ENCODE measurements around the gene ZMIZ2. TPM values are rescaled to one million over a fixed set of nuclear protein-coding genes. Genes with fewer than 3 reads are reported as not detected.

ZMIZ2 gene
- total RNA-seq, 4 donors from 2014 or later, result 43.1 to 57.7 (median 49.8) TPM

DNA sequence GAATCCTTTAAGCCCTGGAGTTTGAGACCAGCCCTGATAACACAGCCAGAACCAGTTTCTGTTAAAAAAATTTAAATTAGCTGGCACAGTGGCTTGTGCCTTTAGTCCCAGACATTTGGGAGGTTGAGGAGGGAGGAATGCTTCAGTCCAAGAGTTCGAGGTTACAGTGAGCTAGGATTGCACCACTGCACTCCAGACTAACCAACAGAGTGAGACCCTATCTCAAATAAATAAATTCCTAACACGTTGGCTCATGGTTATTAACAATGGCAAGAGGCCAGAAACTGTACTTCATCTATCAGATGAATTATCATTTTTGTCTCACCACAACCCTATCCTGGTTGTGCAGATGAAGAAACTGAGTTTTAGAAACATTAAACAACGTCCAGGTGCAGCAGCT is 45.7 kb downstream of the ZMIZ2 start:
- Histone ChIP-seq H3K4me3 (replicated peaks in 1 of 3) (no peak overlapping the region), H3K27me3 (no peaks in the 10 kb centered on the region), H3K27ac (no peak overlapping the region), H3K9me3 (no peaks in the 10 kb centered on the region), H3K4me1 (peaks cover 15 to 27% of the 10 kb centered on the region in 2 donors), H3K36me3 (peaks cover under 1% of the 10 kb centered on the region in 2 donors)
- TF ChIP-seq, protein P1, sequence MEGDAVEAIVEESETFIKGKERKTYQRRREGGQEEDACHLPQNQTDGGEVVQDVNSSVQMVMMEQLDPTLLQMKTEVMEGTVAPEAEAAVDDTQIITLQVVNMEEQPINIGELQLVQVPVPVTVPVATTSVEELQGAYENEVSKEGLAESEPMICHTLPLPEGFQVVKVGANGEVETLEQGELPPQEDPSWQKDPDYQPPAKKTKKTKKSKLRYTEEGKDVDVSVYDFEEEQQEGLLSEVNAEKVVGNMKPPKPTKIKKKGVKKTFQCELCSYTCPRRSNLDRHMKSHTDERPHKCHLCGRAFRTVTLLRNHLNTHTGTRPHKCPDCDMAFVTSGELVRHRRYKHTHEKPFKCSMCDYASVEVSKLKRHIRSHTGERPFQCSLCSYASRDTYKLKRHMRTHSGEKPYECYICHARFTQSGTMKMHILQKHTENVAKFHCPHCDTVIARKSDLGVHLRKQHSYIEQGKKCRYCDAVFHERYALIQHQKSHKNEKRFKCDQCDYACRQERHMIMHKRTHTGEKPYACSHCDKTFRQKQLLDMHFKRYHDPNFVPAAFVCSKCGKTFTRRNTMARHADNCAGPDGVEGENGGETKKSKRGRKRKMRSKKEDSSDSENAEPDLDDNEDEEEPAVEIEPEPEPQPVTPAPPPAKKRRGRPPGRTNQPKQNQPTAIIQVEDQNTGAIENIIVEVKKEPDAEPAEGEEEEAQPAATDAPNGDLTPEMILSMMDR (IDR thresholded peaks at IDR 0.05), result no peak
- TF ChIP-seq POLR2A (IDR thresholded peaks at IDR 0.05), result no peak
- DNase-seq, result no peak
- intact Hi-C loops (cut with DNase I), result no loop called here
- 59 to 67% methylated on average over 3 of the region's 3 CpGs for WGBS, 2 donors

DNA sequence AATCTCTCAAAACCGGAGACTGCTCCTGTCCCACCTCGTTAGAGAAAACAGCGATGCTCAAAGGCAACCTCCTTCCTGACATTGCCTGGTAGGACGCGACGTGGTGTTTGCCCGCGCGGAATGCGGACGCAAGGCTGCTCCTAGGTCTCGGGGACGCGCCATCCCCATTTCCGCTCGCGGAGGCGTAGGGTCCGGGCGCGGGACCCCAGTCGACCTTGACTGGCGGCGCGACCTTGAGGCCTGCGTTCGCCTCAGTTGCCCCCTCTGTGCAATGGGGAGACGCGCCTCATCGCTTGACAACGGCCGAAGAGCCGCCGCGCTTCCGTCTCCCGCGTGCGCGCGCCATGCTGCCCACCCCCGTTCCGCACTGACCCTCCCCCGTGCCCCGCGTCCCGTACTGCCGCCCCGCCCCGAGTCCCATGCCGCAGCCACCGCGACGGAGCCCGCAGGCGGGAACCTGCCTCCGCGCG is 47.4 kb downstream of the ZMIZ2 start:
- no peak for TF ChIP-seq POLR2A (IDR thresholded peaks at IDR 0.05)
- TF ChIP-seq, protein P1 (IDR thresholded peaks at IDR 0.05), result peak in 1 of 6 experiments; percentile 5

DNA sequence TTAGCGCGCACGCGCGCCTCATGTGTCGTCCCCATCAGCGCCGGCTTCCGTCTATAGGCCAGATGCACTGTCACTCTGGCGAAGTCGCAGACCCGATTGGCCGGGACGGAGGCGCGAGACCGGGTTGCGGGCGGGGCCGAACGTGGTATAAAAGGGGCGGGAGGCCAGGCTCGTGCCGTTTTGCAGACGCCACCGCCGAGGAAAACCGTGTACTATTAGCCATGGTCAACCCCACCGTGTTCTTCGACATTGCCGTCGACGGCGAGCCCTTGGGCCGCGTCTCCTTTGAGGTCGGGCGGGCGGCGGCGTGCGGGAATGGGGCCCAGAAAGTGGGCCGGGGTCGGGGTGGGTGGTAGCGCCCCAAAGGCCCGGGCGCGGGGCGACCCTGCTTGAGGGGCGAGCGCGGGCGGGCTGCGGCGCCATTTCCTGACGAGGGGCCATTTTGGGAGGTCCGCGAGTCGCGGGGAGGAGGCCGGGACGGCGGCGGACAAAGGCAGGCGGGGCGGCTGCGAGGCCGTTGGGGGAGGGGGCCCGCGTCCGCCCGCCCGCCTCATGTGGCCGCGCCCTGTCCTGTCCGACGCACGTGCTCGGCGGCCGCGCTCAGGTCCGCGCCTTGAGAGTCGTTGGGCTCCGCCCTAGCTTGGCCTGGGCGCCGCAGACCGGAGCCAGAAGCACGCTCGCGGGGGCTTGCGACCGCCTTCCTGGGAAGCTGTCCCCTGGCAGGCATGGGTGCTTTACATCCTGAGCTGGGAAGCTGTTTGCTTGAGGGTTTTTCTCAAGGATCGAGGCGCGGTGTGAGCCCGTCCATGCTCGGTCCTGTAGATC is 48.1 kb downstream of the ZMIZ2 start, which contains the start of gene PPIA:
Gene PPIA, plus strand, starts transcription at position 178 of the 825 bp plus-strand sequence. Its CDS starts 44 bp downstream, at position 222.
- peaks cover 17 to 23% of the 10 kb centered on the region in 2 donors for H3K36me3 ChIP-seq
- WGBS, 2 donors, result 0% methylated on average over 64 of the region's 99 CpGs; no CpG with 5 or more reads in 1 of the 2 donors
- DNase-seq, result peak; percentile 98
- peak within 1 kb of the TSS; percentile 97 to 100 (median 100) for H3K27ac ChIP-seq
- H3K4me1 ChIP-seq, result peaks cover 15 to 30% of the 10 kb centered on the region in 2 donors
- no peaks in the 10 kb centered on the region for H3K27me3 ChIP-seq
- intact Hi-C loops (cut with DNase I), result loop anchor here (5.0 kb wide), 1 partner anchor 49 kb away; the partner anchor contains the start of gene ZMIZ2
- no peaks in the 10 kb centered on the region for H3K9me3 ChIP-seq
- H3K4me3 ChIP-seq (replicated peaks in 1 of 3), result peak within 1 kb of the TSS; percentile 27 to 92 (median 27)
- TF ChIP-seq, protein P1 (IDR thresholded peaks at IDR 0.05), result no peak
- peak in 1 of 2 donors; percentile 92 for TF ChIP-seq POLR2A (IDR thresholded peaks at IDR 0.05)

More for the DNA sequence above, 47.4 kb downstream of the ZMIZ2 start:
- Histone ChIP-seq H3K27ac (peak overlapping the region; percentile 97 to 100 (median 100)), H3K9me3 (no peaks in the 10 kb centered on the region), H3K4me1 (peaks cover 15 to 30% of the 10 kb centered on the region in 2 donors), H3K27me3 (no peaks in the 10 kb centered on the region), H3K4me3 (replicated peaks in 1 of 3) (peak overlapping the region; percentile 27 to 92 (median 27)), H3K36me3 (peaks cover 13 to 17% of the 10 kb centered on the region in 2 donors)
- intact Hi-C loops (cut with DNase I), result loop anchor here (5.0 kb wide), 1 partner anchor 49 kb away; the partner anchor contains the start of gene ZMIZ2
- 1% methylated on average over 14 to 26 of the region's 59 CpGs for WGBS, 2 donors
- DNase-seq, result peak; percentile 72

DNA sequence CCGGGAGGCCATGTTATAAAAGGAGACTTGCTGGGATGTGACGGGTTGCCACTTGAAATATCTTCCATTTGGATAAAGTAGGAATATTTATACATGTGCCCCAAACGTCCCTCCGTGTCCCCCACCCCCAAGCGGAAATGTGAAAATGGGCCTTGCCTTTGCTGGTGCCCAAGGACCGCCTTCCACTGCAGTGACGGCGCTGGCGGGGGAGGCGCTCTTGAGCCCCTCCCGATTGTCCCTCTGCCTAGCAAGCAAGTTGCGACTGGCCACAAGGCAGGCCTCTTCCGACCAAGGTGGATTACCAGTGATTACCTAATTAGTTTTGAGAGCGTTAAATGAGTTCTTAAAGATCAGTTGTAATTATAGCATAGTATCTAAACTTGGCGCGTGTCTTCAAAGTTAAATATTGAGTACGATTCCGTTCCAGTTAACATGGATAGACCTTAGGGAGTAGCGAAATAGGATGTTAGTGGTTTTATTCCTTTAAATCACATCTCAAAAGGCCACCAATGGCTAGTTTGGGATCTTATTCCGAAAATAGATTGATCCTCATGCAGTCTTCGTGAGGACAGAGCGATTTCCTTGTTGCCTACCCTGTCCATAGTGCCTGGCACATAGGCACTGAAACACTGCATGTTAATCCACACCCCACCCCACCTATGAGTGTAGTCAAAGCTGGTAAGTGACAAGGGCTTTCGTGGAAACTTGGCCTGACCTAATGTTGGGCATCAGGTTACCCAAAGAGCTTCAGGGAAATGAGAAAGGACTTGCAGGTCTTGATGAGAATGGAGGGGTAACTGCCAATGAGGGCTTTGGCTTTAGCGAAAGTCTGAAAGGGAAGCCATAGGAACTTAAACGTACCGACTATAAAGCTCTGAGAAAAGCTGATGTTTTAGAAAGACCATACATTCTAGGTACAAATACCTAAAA is 48.9 kb downstream of the ZMIZ2 start:
- peak; percentile 92 for DNase-seq
- peak in 1 of 2 donors; percentile 63 for TF ChIP-seq POLR2A (IDR thresholded peaks at IDR 0.05)
- TF ChIP-seq, protein P1 (IDR thresholded peaks at IDR 0.05), result peak in 4 of 6 experiments; percentile 11 to 27 (median 22)
- H3K4me3 ChIP-seq (replicated peaks in 1 of 3), result peak overlapping the region; percentile 27 to 92 (median 27)
- H3K27ac ChIP-seq, result peak overlapping the region; percentile 97 to 100 (median 100)
- H3K27me3 ChIP-seq, result no peaks in the 10 kb centered on the region
- intact Hi-C loops (cut with DNase I), result loop anchor here (5.0 kb wide), 1 partner anchor 50 kb away; the partner anchor contains the start of gene ZMIZ2
- H3K4me1 ChIP-seq, result peaks cover 15 to 30% of the 10 kb centered on the region in 2 donors
- H3K36me3 ChIP-seq, result peaks cover 26 to 32% of the 10 kb centered on the region in 2 donors
- H3K9me3 ChIP-seq, result no peaks in the 10 kb centered on the region
- 4 to 5% methylated on average over 22 to 23 of the region's 26 CpGs for WGBS, 2 donors

Measured in thyroid gland (tissue), 4 donors.